Panc1 (cell line): ENCODE measurements around the gene SPECC1.

ENCODE experiments used
- CTCF ChIP-seq: fragments of 450-650 bp; IDR thresholded peaks from 2 replicates; pipeline ENCODE4 v1.5.1; 2017; ENCODE audit warnings: mild to moderate bottlenecking
- POLR2AphosphoS5 ChIP-seq: IDR thresholded peaks from 2 replicates; pipeline ENCODE4 v1.6.1; 2012; ENCODE audit warnings: mild to moderate bottlenecking, low read depth, low read length, moderate library complexity

DNA sequence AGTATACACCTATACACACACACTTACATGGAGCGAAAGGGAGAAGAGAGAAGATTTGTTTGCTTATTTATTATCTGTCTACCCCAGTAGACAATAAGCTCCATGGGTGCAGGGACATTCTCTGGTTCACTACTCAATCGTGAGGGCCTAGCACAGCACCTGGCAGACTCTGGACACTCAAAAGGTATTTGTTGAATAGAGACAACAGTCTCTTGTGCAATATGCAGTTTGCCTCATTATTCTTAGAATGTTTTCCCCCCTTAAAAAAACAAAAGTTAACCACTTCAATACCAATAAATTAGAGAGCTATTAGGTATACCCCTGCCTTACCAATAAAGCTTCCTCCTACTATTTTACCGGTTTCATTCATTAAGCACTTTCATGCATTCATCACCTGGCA lies 33.6 kb upstream of the SPECC1 start:
- TF ChIP-seq CTCF = no peak
- no peak for TF ChIP-seq POLR2AphosphoS5
